SU-DHL-6 (cell line): ENCODE data around the gene TIPRL.

Experiments
- H2AFZ ChIP-seq: fragments of 200-600 bp; sonication (generic); 2 replicates; pipeline ENCODE4 v1.6.1; 2014; ENCODE audit warnings: low read depth, mild to moderate bottlenecking, moderate library complexity, mixed read lengths, antibody characterized with exemption, low read length; ENCODE audit not compliant: severe bottlenecking
- H3F3A ChIP-seq: fragments of 200-600 bp; shearing (Covaris generic); 2 replicates; pipeline ENCODE4 v1.6.0; 2016; ENCODE audit warnings: antibody characterized with exemption, mild to moderate bottlenecking; ENCODE audit not compliant: insufficient read depth
- H3K27ac ChIP-seq: fragments of 200-600 bp; sonication (generic); 2 replicates; pipeline ENCODE4 v1.5.1; 2016; ENCODE audit warnings: low read depth, mild to moderate bottlenecking, low read length, moderate library complexity, mixed read lengths
- H3K27me3 ChIP-seq: fragments of 200-600 bp; sonication (generic), shearing (Covaris generic); 2 replicates; pipeline ENCODE4 v1.6.0; 2014; ENCODE audit warnings: mild to moderate bottlenecking, low read length
- H3K36me3 ChIP-seq: fragments of 200-600 bp; sonication (generic); 2 replicates; pipeline ENCODE4 v1.6.1; 2014; ENCODE audit warnings: mild to moderate bottlenecking, low read length, mixed read lengths
- H3K4me2 ChIP-seq: fragments of 300-600, 200-600 bp; shearing (Covaris generic), sonication (generic); 2 replicates; pipeline ENCODE4 v1.6.0; 2014; ENCODE audit warnings: low read length, low read depth, mild to moderate bottlenecking; ENCODE audit not compliant: poor library complexity, severe bottlenecking
- H3K4me3 ChIP-seq: fragments of 200-600 bp; sonication (generic); 2 replicates; pipeline ENCODE4 v1.5.1; 2014; ENCODE audit warnings: antibody characterized with exemption, low read length, mild to moderate bottlenecking, mixed read lengths; ENCODE audit not compliant: insufficient read depth, poor library complexity, severe bottlenecking
- H3K79me2 ChIP-seq: fragments of 200-600 bp; sonication (generic); 2 replicates; pipeline ENCODE4 v1.6.1; 2014; ENCODE audit warnings: mild to moderate bottlenecking, low read length, moderate library complexity; ENCODE audit not compliant: insufficient read depth
- H3K9ac ChIP-seq: fragments of 200-600 bp; sonication (generic); 2 replicates; pipeline ENCODE4 v1.7.0; 2014; ENCODE audit warnings: mild to moderate bottlenecking, low read length
- H3K9me2 ChIP-seq: fragments of 200-600 bp; sonication (generic); replicated peaks from 2 replicates; pipeline ENCODE4 v1.6.1; 2014; ENCODE audit warnings: low read length; ENCODE audit not compliant: insufficient read depth
- H3K9me3 ChIP-seq: fragments of 200-600 bp; sonication (generic); 2 replicates; pipeline ENCODE4 v1.6.1; 2014; ENCODE audit warnings: low read length, mixed read lengths; ENCODE audit not compliant: insufficient read depth
- H4K20me1 ChIP-seq: fragments of 200-600 bp; sonication (generic); 2 replicates; pipeline ENCODE4 v1.6.1; 2014; ENCODE audit warnings: low read depth, mild to moderate bottlenecking, antibody characterized with exemption, low read length, moderate library complexity, mixed read lengths
- CTCF ChIP-seq: fragments of 200-600 bp; sonication (generic); IDR thresholded peaks from one replicate; pipeline ENCODE4 v1.5.1; 2017; ENCODE audit warnings: antibody characterized with exemption, mild to moderate bottlenecking, low read length, moderate library complexity; ENCODE audit not compliant: insufficient read depth, poor library complexity, severe bottlenecking
- EZH2phosphoT487 ChIP-seq: fragments of 200-600 bp; sonication (generic), shearing (Covaris generic); conservative IDR thresholded peaks from 2 replicates; pipeline ENCODE4 v1.6.1; 2018; ENCODE audit warnings: mild to moderate bottlenecking, antibody characterized with exemption, low read length, moderate library complexity, mixed read lengths

TIPRL gene

GRCh38 chr1:168245042-168245441 is 66.3 kb downstream of the TIPRL start:
- no peaks in the 10 kb centered on the region; the same call in 1 of the 2 replicates for H3F3A ChIP-seq
- H4K20me1 ChIP-seq: no peaks in the 10 kb centered on the region
- no peaks in the 10 kb centered on the region for H3K27me3 ChIP-seq
- no peak overlapping the region for H3K4me2 ChIP-seq
- no peak for TF ChIP-seq EZH2phosphoT487
- no peak for TF ChIP-seq CTCF
- H2AFZ ChIP-seq: no peak overlapping the region
- H3K9ac ChIP-seq: no peak overlapping the region
- H3K9me2 ChIP-seq: no peaks in the 10 kb centered on the region
- H3K4me3 ChIP-seq: no peak overlapping the region
- H3K36me3 ChIP-seq: peaks cover 16% of the 10 kb centered on the region; the same call in 1 of the 2 replicates
- H3K9me3 ChIP-seq: no peaks in the 10 kb centered on the region
- 0 out of 2 replicates have a peak, but pooled peaks cover 20% of the 10 kb centered on the region for H3K79me2 ChIP-seq
- H3K27ac ChIP-seq: no peak overlapping the region

GRCh38 chr1:168246506-168246905 is 67.7 kb downstream of the TIPRL start:
- Histone ChIP-seq H3K9ac (no peak overlapping the region), H3K79me2 (peaks cover 23% of the 10 kb centered on the region; the same call in 1 of the 2 replicates), H2AFZ (no peak overlapping the region), H3F3A (no peaks in the 10 kb centered on the region; the same call in 1 of the 2 replicates), H3K4me2 (no peak overlapping the region), H3K27ac (no peak overlapping the region), H3K9me3 (no peaks in the 10 kb centered on the region), H4K20me1 (no peaks in the 10 kb centered on the region), H3K9me2 (no peaks in the 10 kb centered on the region), H3K27me3 (no peaks in the 10 kb centered on the region), H3K4me3 (no peak overlapping the region), H3K36me3 (peaks cover 19% of the 10 kb centered on the region; the same call in 1 of the 2 replicates)
- no peak for TF ChIP-seq EZH2phosphoT487
- TF ChIP-seq CTCF: no peak
